OCI-LY3 (cell line): ENCODE data around the gene RAB24.

Experiments used
- CTCF ChIP-seq: fragments of 200-600, 300-600 bp; sonication (generic); IDR thresholded peaks from 2 replicates; pipeline ENCODE4 v1.5.1; 2014; ENCODE audit warnings: antibody characterized with exemption, low read length, low read depth
- EZH2phosphoT487 ChIP-seq: fragments of 200-600 bp; shearing (Covaris generic); IDR thresholded peaks from 2 replicates; pipeline ENCODE4 v1.6.1; 2018; ENCODE audit warnings: antibody characterized with exemption, mixed run types, low read depth

- TF ChIP-seq CTCF, result no peak
- TF ChIP-seq EZH2phosphoT487, result no peak
Observed at GRCh38 chr5:177330991-177331842, 27.7 kb upstream of the RAB24 start.
